D721Med (cell line): ENCODE measurements around the gene CTAGE8.
"Not testable (repeated sequence)": the region's sequence is repeated elsewhere in the genome, so short reads cannot be mapped to it uniquely, and the experiment has no call there.

Experiments used
- DNase-seq: peaks from one replicate; pipeline ENCODE4 v3.0.0; 2011; ENCODE audit warnings: low spot score; ENCODE audit not compliant: insufficient read length
- FAIRE-seq: peaks from 2 replicates; lab custom pipeline; 2011; peaks lifted over from hg19 to GRCh38; lab: Jason Lieb, UNC
- TF ChIP-seq, protein P1 (sequence below): IDR thresholded peaks from 2 replicates; pipeline ENCODE4 v1.5.1; 2012; ENCODE audit warnings: mild to moderate bottlenecking, control low read depth; ENCODE audit not compliant: insufficient read depth; ENCODE audit errors: missing control alignments

CTAGE8 gene

GRCh38 chr7:144264692-144265091 is 4.4 kb downstream of the CTAGE8 start, which contains the start of gene OR2A7:
TSS of gene OR2A7 (minus strand) at chr7:144264792. CDS start at chr7:144259628, 5,164 bp downstream.
- not testable (repeated sequence) for DNase-seq, FAIRE-seq

DNA sequence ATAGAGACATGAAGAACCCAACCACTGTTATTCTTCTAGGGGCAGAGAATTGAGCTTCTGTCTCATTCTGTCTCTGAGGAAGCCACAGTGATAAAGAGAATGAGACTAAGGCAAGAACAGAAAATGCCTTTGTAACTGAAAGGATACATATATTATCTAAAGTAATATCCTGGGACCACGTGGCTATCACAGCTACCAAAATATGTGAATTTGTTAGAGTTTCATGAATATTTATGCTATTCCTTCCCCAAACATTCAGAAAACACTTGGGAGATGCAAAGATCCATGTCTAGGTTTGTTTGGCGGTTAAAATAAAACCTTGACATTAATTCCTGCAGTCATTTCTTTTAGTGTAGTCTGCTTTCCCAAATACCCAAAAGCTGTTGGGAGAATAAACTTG is 7.0 kb downstream of the CTAGE8 start:
- FAIRE-seq, DNase-seq: not testable (repeated sequence)

DNA sequence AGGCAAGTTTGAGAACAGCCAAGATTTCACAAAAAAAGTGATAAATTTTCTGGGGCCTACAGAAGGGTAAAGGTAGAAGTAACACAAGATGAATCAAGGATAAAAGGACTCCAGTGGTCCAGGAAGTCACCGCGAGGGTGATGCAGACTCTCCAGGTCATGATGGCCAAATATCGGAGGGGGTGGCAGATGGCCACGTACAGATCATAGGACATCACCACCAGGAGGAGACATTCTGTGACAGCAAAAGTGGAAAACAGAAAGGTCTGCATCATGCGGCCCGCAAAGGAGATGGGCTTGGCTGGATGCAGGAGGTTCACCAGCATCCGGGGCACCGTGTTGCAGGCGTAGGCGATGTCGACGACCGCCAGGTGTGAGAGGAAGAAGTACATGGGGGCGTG is 10.0 kb downstream of the CTAGE8 start:
- FAIRE-seq = not testable (repeated sequence)

GRCh38 chr7:144256112-144256511 is 13.0 kb downstream of the CTAGE8 start:
- DNase-seq = no peak
- TF ChIP-seq, protein P1, sequence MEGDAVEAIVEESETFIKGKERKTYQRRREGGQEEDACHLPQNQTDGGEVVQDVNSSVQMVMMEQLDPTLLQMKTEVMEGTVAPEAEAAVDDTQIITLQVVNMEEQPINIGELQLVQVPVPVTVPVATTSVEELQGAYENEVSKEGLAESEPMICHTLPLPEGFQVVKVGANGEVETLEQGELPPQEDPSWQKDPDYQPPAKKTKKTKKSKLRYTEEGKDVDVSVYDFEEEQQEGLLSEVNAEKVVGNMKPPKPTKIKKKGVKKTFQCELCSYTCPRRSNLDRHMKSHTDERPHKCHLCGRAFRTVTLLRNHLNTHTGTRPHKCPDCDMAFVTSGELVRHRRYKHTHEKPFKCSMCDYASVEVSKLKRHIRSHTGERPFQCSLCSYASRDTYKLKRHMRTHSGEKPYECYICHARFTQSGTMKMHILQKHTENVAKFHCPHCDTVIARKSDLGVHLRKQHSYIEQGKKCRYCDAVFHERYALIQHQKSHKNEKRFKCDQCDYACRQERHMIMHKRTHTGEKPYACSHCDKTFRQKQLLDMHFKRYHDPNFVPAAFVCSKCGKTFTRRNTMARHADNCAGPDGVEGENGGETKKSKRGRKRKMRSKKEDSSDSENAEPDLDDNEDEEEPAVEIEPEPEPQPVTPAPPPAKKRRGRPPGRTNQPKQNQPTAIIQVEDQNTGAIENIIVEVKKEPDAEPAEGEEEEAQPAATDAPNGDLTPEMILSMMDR = no peak
- no peak for FAIRE-seq

More for the DNA sequence above, 10.0 kb downstream of the CTAGE8 start:
- DNase-seq = not testable (repeated sequence)

DNA sequence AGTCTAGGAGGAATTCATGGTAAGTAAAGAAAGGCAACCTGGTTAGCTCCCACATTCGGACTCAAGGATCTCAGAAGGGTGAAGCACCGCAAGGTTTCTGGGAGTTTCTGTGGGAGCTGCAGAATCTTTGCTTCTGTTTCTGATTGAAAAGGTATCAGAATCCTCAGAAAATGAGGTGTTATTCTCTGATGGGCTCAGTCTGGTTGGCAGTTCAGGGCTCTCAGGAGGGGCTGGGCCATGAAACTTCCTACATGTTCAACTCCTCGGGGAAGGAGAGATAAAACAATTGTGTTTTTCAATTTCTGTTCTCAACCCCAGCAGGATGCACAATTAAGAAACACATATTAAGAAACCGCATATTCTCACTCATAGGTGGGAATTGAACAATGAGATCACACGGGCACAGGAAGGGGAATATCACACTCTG is 13.6 kb downstream of the CTAGE8 start:
- TF ChIP-seq, protein P1 = no peak
- DNase-seq (no peak), FAIRE-seq (no peak)

DNA sequence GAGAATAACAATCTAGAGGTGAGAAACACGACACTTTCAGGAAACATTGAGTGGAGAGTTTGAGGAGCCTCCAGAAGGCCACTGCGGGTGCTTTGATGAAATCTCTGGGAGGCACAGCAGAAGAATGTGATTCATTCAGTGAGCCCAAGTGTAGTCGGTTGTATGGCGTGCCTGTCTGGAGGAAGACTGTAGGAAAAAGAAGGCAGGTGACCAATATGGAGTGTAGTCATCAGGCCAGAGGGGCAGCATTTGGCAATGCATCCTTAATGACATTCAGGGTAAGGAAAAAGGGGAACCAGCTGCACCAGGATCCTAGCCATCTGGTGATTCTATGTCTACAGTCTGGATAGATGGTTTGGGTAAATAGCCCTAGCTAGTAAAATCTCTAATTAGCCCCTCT is 16.8 kb downstream of the CTAGE8 start:
- FAIRE-seq, DNase-seq: not testable (repeated sequence)

DNA sequence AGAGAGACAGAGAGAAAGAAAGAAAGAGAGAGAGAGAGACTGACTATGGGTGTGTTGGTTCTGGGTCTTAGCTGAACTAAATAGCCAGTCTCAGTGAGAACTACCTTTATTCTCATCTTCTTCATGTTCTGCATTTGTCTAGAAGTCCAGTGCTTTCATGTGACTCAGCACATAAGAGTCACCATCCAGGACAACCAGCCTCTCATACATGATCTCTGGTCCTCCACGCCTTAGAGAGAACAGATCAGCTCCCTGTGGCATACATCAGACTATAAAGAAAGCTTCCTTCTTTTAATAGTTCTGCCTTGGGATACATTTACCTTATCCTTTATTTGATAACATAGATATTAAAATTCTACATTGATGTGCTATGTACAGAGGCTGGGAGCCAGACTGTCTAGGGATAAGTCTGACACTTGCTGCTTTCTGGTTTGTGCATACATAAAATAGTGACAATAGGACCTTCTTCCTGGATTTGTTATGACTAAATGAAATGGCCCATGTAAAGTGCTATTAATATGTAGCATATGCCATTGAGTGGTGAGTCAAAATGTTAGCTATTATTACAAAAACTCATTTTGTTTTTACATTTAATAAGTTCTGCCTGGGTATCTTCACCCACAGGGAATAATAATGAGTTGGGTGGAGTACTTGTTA is 21.3 kb downstream of the CTAGE8 start:
- not testable (repeated sequence) for DNase-seq, FAIRE-seq

- DNase-seq, FAIRE-seq: not testable (repeated sequence)
Measured at GRCh38 chr7:144246967-144247366, 22.1 kb downstream of the CTAGE8 start.

DNA sequence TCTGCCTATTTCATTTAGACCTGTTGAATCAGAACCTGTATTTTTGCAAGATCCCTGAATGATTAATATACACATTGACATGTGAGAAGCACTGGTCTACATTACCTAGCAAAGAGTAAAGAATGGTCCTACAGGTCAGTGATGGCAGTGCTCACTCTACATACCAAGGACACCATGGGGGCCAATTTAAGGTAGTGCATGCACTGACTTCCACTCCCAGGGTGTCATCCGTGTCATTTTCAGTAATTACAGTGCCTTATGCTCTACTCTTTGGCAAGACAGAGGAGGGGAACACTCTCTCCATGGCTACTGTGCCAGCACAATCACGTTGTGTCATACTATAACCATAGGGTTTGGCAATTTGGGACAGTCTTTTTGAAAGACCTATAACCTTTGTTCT is 23.7 kb downstream of the CTAGE8 start:
- not testable (repeated sequence) for DNase-seq, FAIRE-seq

DNA sequence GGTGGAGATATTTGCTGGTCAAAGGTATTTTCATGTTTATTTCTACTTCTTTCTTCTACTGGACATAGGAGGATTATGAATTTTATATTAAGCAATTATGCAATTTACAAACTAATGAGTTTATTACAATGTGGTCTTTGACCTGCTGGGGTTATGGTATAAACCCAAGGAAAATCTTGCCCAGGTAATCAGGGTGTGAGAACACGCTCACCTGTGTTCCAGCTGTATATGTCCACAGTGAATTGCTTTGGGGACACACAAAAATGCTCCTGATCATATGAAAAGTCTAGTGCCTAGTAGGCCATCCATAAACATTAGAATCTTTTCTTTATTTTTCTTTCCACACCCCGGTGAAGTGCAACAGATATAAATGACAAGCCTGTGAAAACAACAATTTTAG is 29.7 kb downstream of the CTAGE8 start, which contains the start of gene OR2A42:
OR2A42 (minus strand) TSS at position 241 of the 400 bp plus-strand sequence. CDS start 6,762 bp downstream, outside the sequence.
- not testable (repeated sequence) for DNase-seq, FAIRE-seq

- FAIRE-seq, DNase-seq: not testable (repeated sequence)
Measured at GRCh38 chr7:144238530-144239082, 30.5 kb downstream of the CTAGE8 start.

DNA sequence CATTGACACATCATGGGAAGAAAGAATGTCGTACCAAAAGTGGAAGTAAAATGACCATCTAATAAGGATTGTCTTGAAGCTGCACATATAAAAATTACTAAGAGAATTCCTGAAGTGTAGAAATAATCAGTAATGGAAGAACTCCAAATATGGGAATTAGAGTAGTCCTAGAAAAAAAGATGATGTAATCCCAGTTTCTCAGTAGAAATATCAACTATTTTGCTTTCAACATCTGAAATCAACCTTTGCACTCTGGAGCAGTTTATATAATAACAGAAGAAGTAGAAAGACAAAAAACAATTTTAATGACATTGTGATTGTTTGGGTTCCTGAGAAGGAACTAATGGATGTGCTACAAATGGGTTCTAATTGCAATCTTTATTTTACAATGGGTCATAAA is 36.0 kb downstream of the CTAGE8 start:
- not testable (repeated sequence) for FAIRE-seq, DNase-seq

DNA sequence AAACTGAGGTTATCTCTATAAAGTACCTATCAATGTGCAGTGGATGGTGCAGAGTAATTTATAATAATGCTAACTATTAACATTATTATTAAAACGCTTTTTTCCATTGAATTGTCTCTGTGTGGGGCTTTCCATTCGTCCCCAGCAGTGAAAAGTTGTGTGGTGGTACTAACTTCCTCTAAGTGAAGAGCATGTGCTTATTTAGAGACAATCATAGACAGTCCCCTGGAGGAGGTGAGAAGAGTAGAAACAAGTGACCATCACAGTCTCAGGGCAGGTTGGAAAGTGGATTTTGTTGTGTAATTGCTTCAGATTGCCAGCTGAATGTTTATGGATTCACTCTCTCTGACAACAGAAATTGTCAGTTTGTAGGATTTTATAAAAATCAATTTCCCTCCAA is 38.1 kb downstream of the CTAGE8 start:
- FAIRE-seq = not testable (repeated sequence)

DNA sequence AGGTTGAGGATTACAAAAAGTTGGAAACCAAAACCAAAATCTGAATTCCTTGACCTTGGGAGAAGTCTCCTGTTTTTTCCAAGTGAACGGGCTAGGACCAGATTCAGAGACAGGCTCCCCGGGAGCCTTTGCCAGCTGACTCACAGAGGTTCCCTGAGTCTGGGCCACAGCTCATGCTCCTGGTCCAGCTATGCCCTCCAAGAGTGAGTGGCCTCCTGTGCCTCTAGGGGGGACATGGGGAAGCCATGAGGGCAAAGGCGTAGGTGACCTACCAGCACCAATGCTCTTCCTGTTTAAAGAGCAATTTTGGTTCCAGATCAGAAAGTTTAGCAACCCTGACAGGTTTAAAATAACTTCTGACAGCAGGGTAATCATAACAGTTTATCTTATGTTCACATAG is 40.3 kb downstream of the CTAGE8 start:
- DNase-seq, FAIRE-seq: not testable (repeated sequence)

More for the DNA sequence above, 38.1 kb downstream of the CTAGE8 start:
- not testable (repeated sequence) for DNase-seq

DNA sequence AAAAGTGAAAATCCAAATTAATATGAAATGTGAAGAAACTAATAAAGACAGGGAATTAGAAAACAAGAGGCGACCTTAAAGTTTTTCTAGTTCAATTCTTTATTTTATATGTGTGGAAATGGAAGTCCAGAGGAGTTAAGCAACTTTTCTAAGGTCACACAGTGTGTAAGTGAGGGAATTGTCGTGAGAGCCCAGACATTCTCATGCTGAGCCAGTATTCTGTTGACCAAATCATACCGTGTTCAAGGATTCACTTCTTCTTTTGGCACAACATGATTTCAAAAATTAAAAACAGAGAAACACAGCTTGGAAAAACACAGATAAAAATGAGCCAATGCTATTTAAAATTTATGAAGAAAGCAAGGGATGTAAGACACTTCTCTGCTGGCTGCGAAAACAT is 42.2 kb downstream of the CTAGE8 start:
- not testable (repeated sequence) for DNase-seq, FAIRE-seq

- DNase-seq, FAIRE-seq: not testable (repeated sequence)
Measured at GRCh38 chr7:144223675-144224074, 45.4 kb downstream of the CTAGE8 start.

DNA sequence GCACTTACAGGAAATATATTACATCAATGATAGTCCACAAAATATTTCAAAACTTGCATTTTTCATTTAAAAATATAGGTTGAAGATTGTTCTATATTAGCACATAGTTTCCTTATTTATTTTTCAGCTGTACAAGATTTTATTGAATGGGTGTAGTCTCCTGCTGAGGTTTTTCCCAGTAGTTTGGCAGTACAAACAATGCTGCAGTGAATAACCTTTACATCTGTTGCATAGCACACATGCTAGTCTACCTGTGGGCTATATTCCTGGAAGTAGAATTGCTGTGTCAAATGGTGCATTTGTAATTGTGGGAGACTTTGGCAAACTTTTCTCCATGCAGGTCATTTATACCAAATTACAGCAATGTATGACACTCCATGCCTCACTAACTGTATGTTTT is 48.6 kb downstream of the CTAGE8 start:
- not testable (repeated sequence) for FAIRE-seq, DNase-seq

DNA sequence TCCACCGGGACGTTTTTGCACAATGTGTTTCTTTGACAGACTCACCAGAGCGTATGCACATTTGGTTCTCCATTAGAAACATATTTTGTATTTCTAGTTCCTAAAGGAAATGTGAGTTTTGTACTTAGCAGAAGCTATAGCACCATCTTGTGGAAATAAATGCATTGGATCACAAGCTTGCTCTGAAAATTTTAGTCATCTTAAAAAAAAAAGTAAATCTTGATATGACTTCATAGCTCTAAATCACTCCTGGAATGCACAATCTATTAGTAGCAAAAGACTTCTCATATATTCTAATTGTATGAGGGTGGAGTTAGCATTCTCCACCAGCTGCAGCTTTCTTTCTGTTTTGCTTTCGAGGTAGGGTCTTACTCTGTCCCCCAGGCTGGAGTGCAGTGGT is 49.9 kb downstream of the CTAGE8 start:
- not testable (repeated sequence) for DNase-seq, FAIRE-seq
